ENCODE measurements around the gene HAGHL. TPM values are rescaled to one million over a fixed set of nuclear protein-coding genes. Genes with fewer than 3 reads are reported as not detected.

HAGHL gene
- total and polyA plus RNA-seq, 2 donors from 2014 or later, result 7.5 to 18.0 TPM

DNA sequence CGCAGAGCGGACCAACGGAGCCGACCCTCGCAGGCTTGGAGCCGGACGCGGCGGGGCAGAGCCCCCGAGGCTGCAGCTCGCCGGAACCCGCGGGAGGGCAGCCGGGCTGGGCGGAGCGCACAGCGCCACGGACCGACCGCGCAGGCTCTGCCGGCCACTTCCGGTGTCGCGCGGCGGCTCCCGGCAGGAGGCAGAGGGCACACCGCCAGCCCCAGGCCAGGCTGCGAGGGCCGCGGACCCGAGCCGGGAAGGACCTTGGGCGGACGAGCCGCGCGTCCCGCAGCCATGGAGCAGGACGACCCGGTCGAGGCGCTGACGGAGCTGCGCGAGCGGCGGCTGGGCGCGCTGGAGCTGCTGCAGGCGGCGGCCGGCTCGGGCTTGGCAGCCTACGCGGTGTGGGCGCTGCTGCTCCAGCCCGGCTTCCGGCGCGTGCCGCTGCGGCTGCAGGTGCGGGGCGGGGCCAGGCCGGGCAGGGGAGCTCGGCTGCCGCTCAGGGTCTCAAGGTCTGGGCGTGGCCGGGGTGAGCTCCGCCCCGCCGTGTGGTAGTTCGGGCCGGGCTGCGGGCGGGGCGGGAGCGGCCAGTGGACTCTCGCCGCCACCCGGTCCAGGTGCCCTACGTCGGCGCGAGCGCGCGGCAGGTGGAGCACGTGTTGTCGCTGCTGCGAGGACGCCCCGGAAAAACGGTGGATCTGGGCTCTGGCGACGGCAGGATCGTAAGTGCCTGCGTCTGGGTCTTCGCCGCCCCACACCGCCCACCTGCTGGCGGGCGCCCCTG is 5.7 kb upstream of the HAGHL start, which contains the start of gene ANTKMT:
Gene ANTKMT, plus strand, starts transcription at position 157 of the 775 bp plus-strand sequence. Its CDS starts 129 bp downstream, at position 286.
- Histone ChIP-seq H3K4me3 (ENCODE audit: low read length in 3 of 3) (peak within 1 kb of the TSS; percentile 41 to 78 (median 53)), H3K4me1 (ENCODE audit: control insufficient read depth in 2 of 3, insufficient read depth in 2 of 3, low read depth in 1 of 3, low read length in 3 of 3) (peaks cover 0 to 29% (median 4%) of the 10 kb centered on the region in 3 donors), H3K27ac (ENCODE audit: low read depth in 2 of 2, low read length in 2 of 2) (peak within 1 kb of the TSS; percentile 77 to 82), H3K9ac (ENCODE audit: low read length in 3 of 3) (peak within 1 kb of the TSS in 2 of 3 donors; percentile 61 to 69), H3K36me3 (ENCODE audit: control insufficient read depth in 2 of 3, insufficient read depth in 3 of 3, low read length in 3 of 3) (no peaks in the 10 kb centered on the region), H3K9me3 (ENCODE audit: control insufficient read depth in 2 of 3, insufficient read depth in 1 of 3, low read length in 3 of 3) (no peaks in the 10 kb centered on the region), H3K27me3 (ENCODE audit: control insufficient read depth, insufficient read depth, low read length) (no peaks in the 10 kb centered on the region)
- FAIRE-seq (no peak), DNase-seq (peak; percentile 89 to 94 (median 93))
- intact Hi-C loops (cut with DNase I), result no loop called here
- TF ChIP-seq CTCF (IDR thresholded peaks at IDR 0.05; ENCODE audit: borderline replicate concordance, extremely low read depth, insufficient read depth), result peak; percentile 5

GRCh38 chr16:721765-722540 is 5.0 kb upstream of the HAGHL start:
- FAIRE-seq (no peak), DNase-seq (peak in 1 of 5 donors; percentile 70)
- peaks cover 0 to 24% (median 4%) of the 10 kb centered on the region in 3 donors for H3K4me1 ChIP-seq (ENCODE audit: control insufficient read depth in 2 of 3, insufficient read depth in 2 of 3, low read depth in 1 of 3, low read length in 3 of 3)
- H3K9ac ChIP-seq (ENCODE audit: low read length in 3 of 3), result no peak overlapping the region
- H3K9me3 ChIP-seq (ENCODE audit: control insufficient read depth in 2 of 3, insufficient read depth in 1 of 3, low read length in 3 of 3), result no peaks in the 10 kb centered on the region
- H3K27me3 ChIP-seq (ENCODE audit: control insufficient read depth, insufficient read depth, low read length), result no peaks in the 10 kb centered on the region
- no peak for TF ChIP-seq CTCF (IDR thresholded peaks at IDR 0.05; ENCODE audit: borderline replicate concordance, extremely low read depth, insufficient read depth)
- peak overlapping the region in 1 of 3 donors; percentile 78 for H3K4me3 ChIP-seq (ENCODE audit: low read length in 3 of 3)
- no peaks in the 10 kb centered on the region for H3K36me3 ChIP-seq (ENCODE audit: control insufficient read depth in 2 of 3, insufficient read depth in 3 of 3, low read length in 3 of 3)
- intact Hi-C loops (cut with DNase I), result no loop called here
- no peak overlapping the region for H3K27ac ChIP-seq (ENCODE audit: low read depth in 2 of 2, low read length in 2 of 2)

DNA sequence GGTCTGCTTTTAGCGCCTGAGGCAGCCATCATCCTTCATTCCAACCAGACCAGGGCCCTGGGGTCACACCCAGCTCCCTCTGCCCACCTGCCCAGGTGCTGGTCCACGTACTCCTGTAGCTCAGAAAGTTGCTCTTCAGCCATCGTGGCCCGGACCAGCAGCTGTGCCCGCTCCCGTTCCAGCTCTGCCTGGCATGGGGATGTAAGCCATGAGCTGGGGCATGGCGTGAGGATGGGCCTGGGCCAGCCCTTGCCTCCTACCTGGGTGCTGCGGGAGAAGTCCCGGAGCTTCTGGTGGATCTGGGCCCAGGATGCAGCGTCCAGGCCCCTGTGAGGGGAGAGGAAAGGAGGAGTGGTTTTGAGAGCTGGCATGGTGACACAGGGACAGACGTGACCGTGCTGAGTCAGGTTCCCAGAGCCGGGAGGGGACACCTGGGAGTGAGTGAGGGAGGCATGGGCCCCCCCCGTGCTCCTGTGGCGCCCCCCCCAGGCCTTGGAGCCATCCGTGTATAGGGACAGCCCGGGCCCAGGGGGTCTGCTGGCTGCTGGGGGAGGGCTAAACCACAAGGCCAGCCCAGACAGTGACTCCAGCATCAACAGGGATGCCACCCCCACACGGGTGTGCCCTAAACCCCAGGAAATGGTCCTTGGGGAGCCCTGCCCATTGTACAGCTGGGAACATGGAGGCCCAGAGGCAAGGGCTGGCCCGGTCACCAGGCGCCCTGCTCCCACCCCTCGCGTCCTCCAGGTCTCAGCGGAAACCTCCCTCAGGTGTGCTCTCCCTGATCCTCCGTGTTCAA is 3.9 kb upstream of the HAGHL start:
- Histone ChIP-seq H3K9me3 (ENCODE audit: control insufficient read depth in 2 of 3, insufficient read depth in 1 of 3, low read length in 3 of 3) (no peaks in the 10 kb centered on the region), H3K4me1 (ENCODE audit: control insufficient read depth in 2 of 3, insufficient read depth in 2 of 3, low read depth in 1 of 3, low read length in 3 of 3) (peaks cover 0 to 28% (median 4%) of the 10 kb centered on the region in 3 donors), H3K27me3 (ENCODE audit: control insufficient read depth, insufficient read depth, low read length) (no peaks in the 10 kb centered on the region), H3K36me3 (ENCODE audit: control insufficient read depth in 2 of 3, insufficient read depth in 3 of 3, low read length in 3 of 3) (no peaks in the 10 kb centered on the region), H3K4me3 (ENCODE audit: low read length in 3 of 3) (no peak overlapping the region), H3K27ac (ENCODE audit: low read depth in 2 of 2, low read length in 2 of 2) (no peak overlapping the region), H3K9ac (ENCODE audit: low read length in 3 of 3) (no peak overlapping the region)
- TF ChIP-seq CTCF (IDR thresholded peaks at IDR 0.05; ENCODE audit: borderline replicate concordance, extremely low read depth, insufficient read depth), result no peak
- intact Hi-C loops (cut with DNase I), result no loop called here
- DNase-seq (no peak), FAIRE-seq (no peak)
